Activated CD8-positive, alpha-beta memory T cell treated with anti-CD3 and anti-CD28 coated beads, Interleukin-2, amount 50 U/mL, for 4 hours (primary cell): ENCODE measurements around the gene SLC35A5.
A peak's percentile ranks its signal among the peaks of the same experiment; 100 is the strongest.

Experiments
- DNase-seq: peaks from one replicate; pipeline ENCODE4 v3.0.0-alpha.2; 2020

The SLC35A5 gene

GRCh38 chr3:112579232-112579631 lies 17.4 kb downstream of the SLC35A5 start:
- no peak for DNase-seq

GRCh38 chr3:112579697-112580096 lies 17.9 kb downstream of the SLC35A5 start:
- no peak for DNase-seq

GRCh38 chr3:112582244-112582874 lies 20.5 kb downstream of the SLC35A5 start:
- DNase-seq, result peak; percentile 17

GRCh38 chr3:112583105-112583504 lies 21.3 kb downstream of the SLC35A5 start:
- no peak for DNase-seq

- DNase-seq, result no peak
These were observed 23.9 kb downstream of the SLC35A5 start for GRCh38 chr3:112585782-112586181.

- no peak for DNase-seq
These were observed 25.5 kb downstream of the SLC35A5 start for GRCh38 chr3:112587336-112587735.

GRCh38 chr3:112593258-112593657 lies 31.4 kb downstream of the SLC35A5 start:
- no peak for DNase-seq

- DNase-seq, result no peak
These were observed 33.0 kb downstream of the SLC35A5 start for GRCh38 chr3:112594856-112595255.

- no peak for DNase-seq
These were observed 36.1 kb downstream of the SLC35A5 start for GRCh38 chr3:112597945-112598344.

GRCh38 chr3:112598731-112599130 lies 36.9 kb downstream of the SLC35A5 start:
- DNase-seq, result no peak

GRCh38 chr3:112602217-112602838 lies 40.5 kb downstream of the SLC35A5 start:
- DNase-seq, result no peak

- no peak for DNase-seq
These were observed 42.7 kb downstream of the SLC35A5 start for GRCh38 chr3:112604536-112604935.

GRCh38 chr3:112605285-112605684 lies 43.4 kb downstream of the SLC35A5 start:
- no peak for DNase-seq

- no peak for DNase-seq
These were observed 44.3 kb downstream of the SLC35A5 start for GRCh38 chr3:112606098-112606497.

- no peak for DNase-seq
These were observed 46.0 kb downstream of the SLC35A5 start for GRCh38 chr3:112607863-112608262.

- DNase-seq, result no peak
These were observed 48.3 kb downstream of the SLC35A5 start for GRCh38 chr3:112610121-112610520.

- DNase-seq, result no peak
These were observed 50.1 kb downstream of the SLC35A5 start for GRCh38 chr3:112611752-112612515.

GRCh38 chr3:112615989-112616731 lies 54.3 kb downstream of the SLC35A5 start:
- no peak for DNase-seq

- DNase-seq, result no peak
These were observed 55.4 kb downstream of the SLC35A5 start for GRCh38 chr3:112617285-112617684.

- no peak for DNase-seq
These were observed 57.5 kb downstream of the SLC35A5 start for GRCh38 chr3:112619295-112619694.

- no peak for DNase-seq
These were observed 61.4 kb downstream of the SLC35A5 start for GRCh38 chr3:112623213-112623612.

GRCh38 chr3:112623717-112624116 lies 61.9 kb downstream of the SLC35A5 start:
- no peak for DNase-seq

- no peak for DNase-seq
These were observed 65.6 kb downstream of the SLC35A5 start for GRCh38 chr3:112627419-112627818.
